H1 (cell line): ENCODE results near the gene ROR1. TPM values are rescaled to one million over a fixed set of nuclear protein-coding genes. Genes with fewer than 3 reads are reported as not detected.

Source experiments
- CTCF ChIA-PET: fragments of 300-600 bp; sonication (Branson Sonifier 250); formaldehyde crosslinking; loops from one replicate; lab custom pipeline; 2021; ENCODE audit not compliant: partially characterized antibody; lab: Charles Lee
- POLR2A ChIA-PET: fragments of 300-600 bp; sonication (Branson Sonifier 250); formaldehyde crosslinking; loops from one replicate; lab custom pipeline; 2021; ENCODE audit warnings: inconsistent platforms; ENCODE audit not compliant: partially characterized antibody; lab: Charles Lee
- DNase-seq, 2 experiments: peaks; one replicate each; pipeline versions ENCODE4 v3.0.0 to v3.0.0-alpha.2; 2010 to 2022; ENCODE audit warnings: low spot score in 2 of 2, low read depth in 1 of 2, mixed read lengths in 1 of 2
- FAIRE-seq: peaks from 2 replicates; lab custom pipeline; 2011; peaks lifted over from hg19 to GRCh38; lab: Jason Lieb, UNC
- H2AFZ ChIP-seq: 2 replicates; pipeline ENCODE4 v1.8.1; 2012; ENCODE audit warnings: low read length, inconsistent platforms
- H2AK5ac ChIP-seq: 2 replicates; pipeline ENCODE4 v1.6.1; 2013; ENCODE audit warnings: low read depth, low read length
- H2BK120ac ChIP-seq: replicated peaks from 2 replicates; pipeline ENCODE3; 2013; ENCODE audit warnings: low read depth, low read length, inconsistent platforms
- H2BK12ac ChIP-seq: 2 replicates; pipeline ENCODE4 v1.6.1; 2013; ENCODE audit warnings: low read depth, low read length
- H2BK15ac ChIP-seq: 2 replicates; pipeline ENCODE4 v1.6.1; 2013; ENCODE audit warnings: low read length
- H2BK20ac ChIP-seq: 2 replicates; pipeline ENCODE4 v1.6.1; 2013; ENCODE audit warnings: low read length
- H2BK5ac ChIP-seq: 2 replicates; pipeline ENCODE4 v1.6.1; 2013; ENCODE audit warnings: low read depth, low read length
- H3K14ac ChIP-seq: 2 replicates; pipeline ENCODE4 v1.6.1; 2013; ENCODE audit warnings: inconsistent platforms; ENCODE audit not compliant: insufficient read length
- H3K18ac ChIP-seq: 2 replicates; pipeline ENCODE4 v1.6.1; 2013; ENCODE audit warnings: low read length; ENCODE audit errors: extremely low read depth
- H3K23ac ChIP-seq: 2 replicates; pipeline ENCODE4 v1.6.1; 2013; ENCODE audit warnings: inconsistent platforms; ENCODE audit not compliant: insufficient read length
- H3K23me2 ChIP-seq: 2 replicates; pipeline ENCODE4 v1.6.1; 2013; ENCODE audit warnings: low read depth, low read length
- H3K27ac ChIP-seq: 2 replicates; pipeline ENCODE4 v1.6.1; 2011; ENCODE audit warnings: low read depth, low read length, inconsistent platforms
- H3K27me3 ChIP-seq, 4 experiments: replicated peaks in 1 of 4; 1 replicate in 1 of 4; 2 replicates in 3 of 4; pipeline versions ENCODE4 v1.6.1 to v1.8.1; 2011 to 2013; ENCODE audit warnings: low read length in 3 of 4, mild to moderate bottlenecking in 3 of 4, inconsistent platforms in 2 of 4, mixed read lengths in 2 of 4, moderate library complexity in 1 of 4; ENCODE audit not compliant: control insufficient read depth in 3 of 4, insufficient read depth in 3 of 4; ENCODE audit errors: extremely low read depth in 1 of 4
- H3K36me3 ChIP-seq, 4 experiments: 2 replicates each; pipeline versions ENCODE4 v1.6.1 to v1.8.1; 2011 to 2013; ENCODE audit warnings: mild to moderate bottlenecking in 4 of 4, low read length in 3 of 4, moderate library complexity in 2 of 4, control low read depth in 1 of 4, inconsistent platforms in 1 of 4; ENCODE audit not compliant: insufficient read depth in 4 of 4, control insufficient read depth in 2 of 4
- H3K4ac ChIP-seq: replicated peaks from 2 replicates; pipeline ENCODE3; 2013; ENCODE audit warnings: low read length, low read depth, mixed read lengths, inconsistent platforms; ENCODE audit not compliant: insufficient read length
- H3K4me1 ChIP-seq, 4 experiments: replicated peaks in 1 of 4; 1 replicate in 1 of 4; 2 replicates in 3 of 4; pipeline versions ENCODE4 v1.6.1 to v1.8.1; 2011 to 2013; ENCODE audit warnings: low read length in 3 of 4, inconsistent platforms in 2 of 4, mixed read lengths in 1 of 4; ENCODE audit not compliant: insufficient read depth in 4 of 4, control insufficient read depth in 3 of 4
- H3K4me2 ChIP-seq, 2 experiments: 2 replicates each; pipeline versions ENCODE4 v1.6.1 to v1.8.1; 2011 to 2013; ENCODE audit warnings: low read depth in 2 of 2, low read length in 2 of 2, control low read depth in 1 of 2, inconsistent platforms in 1 of 2, mild to moderate bottlenecking in 1 of 2; ENCODE audit not compliant: insufficient read depth in 1 of 2
- H3K4me3 ChIP-seq, 4 experiments: fragments of 200-600, 300-600 bp in 1 of 4; sonication (generic), shearing (Covaris generic), sonication (Bioruptor Twin) in 1 of 4; 2 replicates each; pipeline versions ENCODE4 v1.5.1 to v1.8.1; 2011 to 2016; ENCODE audit warnings: low read length in 4 of 4, low read depth in 3 of 4, control low read depth in 2 of 4, inconsistent platforms in 2 of 4, mild to moderate bottlenecking in 2 of 4, mixed read lengths in 1 of 4, moderate library complexity in 1 of 4; ENCODE audit not compliant: insufficient read depth in 2 of 4; ENCODE audit errors: extremely low read depth in 1 of 4
- H3K56ac ChIP-seq: replicated peaks from 2 replicates; pipeline ENCODE3; 2013; ENCODE audit warnings: low read depth, mild to moderate bottlenecking, mixed read lengths, low read length, inconsistent platforms; ENCODE audit not compliant: insufficient read length
- H3K79me1 ChIP-seq: 2 replicates; pipeline ENCODE4 v1.6.1; 2013; ENCODE audit warnings: low read depth, low read length, control low read depth
- H3K79me2 ChIP-seq, 2 experiments: 2 replicates each; pipeline versions ENCODE4 v1.6.1 to v1.8.1; 2012 to 2013; ENCODE audit warnings: low read length in 2 of 2, mild to moderate bottlenecking in 2 of 2, inconsistent platforms in 1 of 2; ENCODE audit not compliant: insufficient read depth in 2 of 2, control insufficient read depth in 1 of 2
- H3K9ac ChIP-seq, 4 experiments: replicated peaks in 1 of 4; 1 replicate in 1 of 4; 2 replicates in 3 of 4; pipeline versions ENCODE4 v1.6.1 to v1.8.1; 2011 to 2013; ENCODE audit warnings: low read depth in 3 of 4, low read length in 3 of 4, control low read depth in 2 of 4, mild to moderate bottlenecking in 2 of 4, moderate library complexity in 2 of 4, inconsistent platforms in 1 of 4; ENCODE audit errors: extremely low read depth in 1 of 4
- H3K9me3 ChIP-seq, 2 experiments: 2 replicates each; pipeline versions ENCODE4 v1.6.1 to v1.8.1; 2012 to 2013; ENCODE audit warnings: mild to moderate bottlenecking in 2 of 2, moderate library complexity in 2 of 2, control low read depth in 1 of 2, inconsistent platforms in 1 of 2, low read depth in 1 of 2, low read length in 1 of 2, mixed read lengths in 1 of 2; ENCODE audit not compliant: insufficient read depth in 2 of 2
- H4K20me1 ChIP-seq, 2 experiments: replicated peaks in 1 of 2; 2 replicates each; pipeline versions ENCODE3 to v1.8.1; 2011 to 2013; ENCODE audit warnings: inconsistent platforms in 2 of 2, low read length in 2 of 2, mild to moderate bottlenecking in 1 of 2; ENCODE audit not compliant: insufficient read depth in 2 of 2, control insufficient read depth in 1 of 2
- H4K5ac ChIP-seq: 2 replicates; pipeline ENCODE4 v1.6.1; 2013; ENCODE audit warnings: low read length, low read depth, mixed read lengths, inconsistent platforms; ENCODE audit not compliant: insufficient read length
- H4K8ac ChIP-seq: 2 replicates; pipeline ENCODE4 v1.8.0; 2013; ENCODE audit warnings: mild to moderate bottlenecking, moderate library complexity, low read length, inconsistent platforms; ENCODE audit not compliant: insufficient read depth; ENCODE audit errors: extremely low read depth
- H4K91ac ChIP-seq: replicated peaks from 2 replicates; pipeline ENCODE3; 2013; ENCODE audit warnings: low read length, mixed read lengths, inconsistent platforms; ENCODE audit not compliant: insufficient read length
- SIN3A ChIP-seq, 2 experiments: IDR thresholded peaks in 1 of 2; conservative IDR thresholded peaks in 1 of 2; 2 replicates each; pipeline ENCODE4 v1.6.1; 2011 to 2012; ENCODE audit warnings: low read length in 2 of 2, improper control_type of control experiment in 1 of 2, low read depth in 1 of 2, mild to moderate bottlenecking in 1 of 2
- SIRT6 ChIP-seq: IDR thresholded peaks from one replicate; pipeline ENCODE4 v1.7.1; 2012; ENCODE audit warnings: low read length, inconsistent platforms
- WGBS, 2 experiments: shearing (Covaris generic) in 1 of 2; methylation state at CpG; one replicate each; pipeline versions ENCODE4 v1.1.6 to v1.1.7; 2013 to 2015; ENCODE audit warnings: low lambda C conversion rate in 2 of 2, mixed read lengths in 2 of 2, inconsistent platforms in 1 of 2, low coverage in 1 of 2, missing lambda C conversion rate in 1 of 2; ENCODE audit not compliant: insufficient replicate concordance in 2 of 2, insufficient coverage in 1 of 2, insufficient read length in 1 of 2; ENCODE audit errors: extremely low coverage in 1 of 2, missing lambda C conversion rate in 1 of 2; 5-methylcytosine and 5-hydroxymethylcytosine counted together
- polyA plus RNA-seq, 7 experiments: library from polyadenylated mRNA; depleted of rRNA in 3 of 7; stranded (reverse) in 5 of 7; unstranded in 2 of 7; fragments of >200 nt in 5 of 7; fragments of 200-250 nt in 2 of 7; gene quantifications; 1 replicate in 5 of 7; 2 replicates in 1 of 7; 4 replicates in 1 of 7; pipeline versions ENCODE4 v1.2.1 to v1.2.3, GENCODE V29; 2011 to 2013; ENCODE audit warnings: missing spikeins in 2 of 7, mixed read lengths in 2 of 7
- total RNA-seq: library from RNA; stranded (reverse); fragmentation: NEBNext Ultra II Directional; extraction: Animal tissue kit (Norgen Biotek cat#: 25700); gene quantifications from 2 replicates; pipeline ENCODE4 v1.2.1, GENCODE V29; 2021

Gene ROR1
- total and polyA plus RNA-seq, 2 of the 8 experiments (the other 6 are each of a cell fraction or from before 2014, with no cell fraction given) = 33.6 to 73.6 TPM

- Histone ChIP-seq H3K18ac (no peak overlapping the region), H3K23ac (no peak overlapping the region), H3K4me1 (peaks cover 8 to 40% (median 27%) of the 10 kb centered on the region in 4 experiments; a peak in 6 of 7 replicates), H3K27ac (no peak overlapping the region), H3K4me3 (no peak overlapping the region), H3K9ac (no peak overlapping the region), H2AFZ (no peak overlapping the region), H2BK20ac (no peak overlapping the region), H3K56ac (no peak overlapping the region), H4K20me1 (peaks cover 3 to 7% of the 10 kb centered on the region in 2 experiments), H3K79me2 (peaks cover 12 to 99% of the 10 kb centered on the region in 2 experiments; a peak in 3 of 4 replicates), H2BK15ac (no peak overlapping the region), H3K36me3 (no peaks in the 10 kb centered on the region), H3K9me3 (no peaks in the 10 kb centered on the region), H4K5ac (no peak overlapping the region), H2BK5ac (no peak overlapping the region), H3K4ac (no peak overlapping the region), H3K23me2 (no peaks in the 10 kb centered on the region), H4K8ac (no peak overlapping the region), H2BK120ac (no peak overlapping the region), H3K4me2 (no peak overlapping the region), H3K14ac (no peak overlapping the region), H2BK12ac (no peak overlapping the region), H3K79me1 (peaks cover 14% of the 10 kb centered on the region; the same call in 1 of the 2 replicates), H4K91ac (no peak overlapping the region), H2AK5ac (no peak overlapping the region), H3K27me3 (no peaks in the 10 kb centered on the region)
- CTCF ChIA-PET = interaction anchor here (0.6 to 5.9 kb wide), 39 partner anchors 8 to 298 kb away, joined by 3 to 52 read pairs (median 5); partner anchors contain the start of gene ROR1
- POLR2A ChIA-PET = interaction anchor here (0.7 to 2.3 kb wide), 2 partner anchors 22 to 140 kb away, joined by 3 to 13 read pairs; partner anchors contain the start of gene ROR1
- TF ChIP-seq SIRT6 = no peak
- TF ChIP-seq SIN3A (conservative IDR thresholded peaks at IDR 0.05 in 1 of 2, IDR thresholded peaks at IDR 0.05 in 1 of 2; ENCODE audit: low read depth in 1 of 2, low read length in 2 of 2) = no peak
- WGBS, 2 experiments = 89% methylated on average over 1 of the region's 1 CpG; no CpG with 5 or more reads in 1 of the 2 experiments
- no peak for FAIRE-seq
- no peak for DNase-seq
Measured at GRCh38 chr1:63914706-63915105, 140.9 kb downstream of the ROR1 start.
